Measurements from ENCODE around the gene BMP2.

Gene BMP2

DNA sequence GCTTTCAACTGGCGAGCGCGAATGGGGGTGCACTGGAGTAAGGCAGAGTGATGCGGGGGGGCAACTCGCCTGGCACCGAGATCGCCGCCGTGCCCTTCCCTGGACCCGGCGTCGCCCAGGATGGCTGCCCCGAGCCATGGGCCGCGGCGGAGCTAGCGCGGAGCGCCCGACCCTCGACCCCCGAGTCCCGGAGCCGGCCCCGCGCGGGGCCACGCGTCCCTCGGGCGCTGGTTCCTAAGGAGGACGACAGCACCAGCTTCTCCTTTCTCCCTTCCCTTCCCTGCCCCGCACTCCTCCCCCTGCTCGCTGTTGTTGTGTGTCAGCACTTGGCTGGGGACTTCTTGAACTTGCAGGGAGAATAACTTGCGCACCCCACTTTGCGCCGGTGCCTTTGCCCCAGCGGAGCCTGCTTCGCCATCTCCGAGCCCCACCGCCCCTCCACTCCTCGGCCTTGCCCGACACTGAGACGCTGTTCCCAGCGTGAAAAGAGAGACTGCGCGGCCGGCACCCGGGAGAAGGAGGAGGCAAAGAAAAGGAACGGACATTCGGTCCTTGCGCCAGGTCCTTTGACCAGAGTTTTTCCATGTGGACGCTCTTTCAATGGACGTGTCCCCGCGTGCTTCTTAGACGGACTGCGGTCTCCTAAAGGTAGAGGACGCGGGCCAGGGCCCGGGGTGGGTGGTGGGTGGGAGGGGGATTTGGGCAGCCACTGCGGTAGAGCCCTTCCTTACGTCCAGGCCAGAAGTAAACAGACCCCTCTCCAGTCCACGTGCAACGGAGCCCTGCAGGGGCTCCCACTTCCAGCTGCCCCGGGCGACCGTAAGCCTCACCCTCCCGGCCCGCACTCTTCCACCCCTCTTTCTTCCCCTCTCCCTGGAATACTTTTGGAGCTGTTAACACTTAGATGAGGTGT is 998 bp downstream of the BMP2 start:
- no peak for DNase-seq

- DNase-seq, result no peak
Measured at GRCh38 chr20:6769903-6770785, 2.7 kb downstream of the BMP2 start.

GRCh38 chr20:6770786-6771100 is 3.3 kb downstream of the BMP2 start:
- no peak for DNase-seq

- no peak for DNase-seq
Measured at GRCh38 chr20:6780433-6781190, 13.1 kb downstream of the BMP2 start.

GRCh38 chr20:6783752-6784151 is 16.3 kb downstream of the BMP2 start:
- no peak for DNase-seq

DNA sequence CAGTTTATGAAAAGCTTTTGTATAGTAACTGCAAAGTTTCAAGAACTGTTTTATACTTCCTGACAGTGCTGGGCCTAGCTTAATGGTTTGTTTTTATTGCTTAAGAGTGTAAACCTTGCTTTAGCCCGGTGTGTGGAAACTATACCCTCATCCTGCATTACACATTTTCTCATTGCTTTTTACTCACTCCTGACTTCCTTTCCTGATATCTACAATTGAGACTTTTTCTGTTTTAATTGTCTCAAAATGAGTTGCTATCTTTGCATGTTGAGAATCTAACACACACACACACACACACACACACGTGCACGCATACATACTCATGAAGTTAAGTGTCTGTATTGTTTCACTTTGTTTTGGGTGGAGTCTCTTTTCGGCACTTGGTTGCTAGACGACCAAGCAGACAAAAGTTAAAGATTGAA is 16.7 kb downstream of the BMP2 start:
- no peak for DNase-seq

GRCh38 chr20:6784767-6785166 is 17.3 kb downstream of the BMP2 start:
- DNase-seq, result no peak

- DNase-seq, result no peak
Measured at GRCh38 chr20:6786548-6786947, 19.1 kb downstream of the BMP2 start.

DNA sequence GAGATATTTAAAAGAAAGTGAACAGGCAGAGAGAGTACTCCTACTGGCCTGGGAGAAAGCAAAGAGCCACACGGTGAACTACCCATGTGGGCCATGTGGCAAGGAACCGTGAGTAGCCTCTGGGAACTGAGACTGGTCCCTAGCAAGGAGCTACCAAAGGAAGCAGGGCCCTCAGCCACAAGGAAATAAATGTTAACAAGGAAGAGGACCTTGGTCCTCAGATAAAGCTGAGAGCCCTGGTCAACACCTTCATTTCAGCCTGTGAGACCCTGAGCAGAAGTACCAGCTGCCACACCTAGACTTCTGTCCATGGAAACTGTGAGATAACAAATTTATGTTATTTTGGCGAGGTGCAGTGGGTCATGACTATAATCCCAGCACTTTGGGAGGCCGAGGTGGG is 25.3 kb downstream of the BMP2 start:
- DNase-seq, result no peak

DNA sequence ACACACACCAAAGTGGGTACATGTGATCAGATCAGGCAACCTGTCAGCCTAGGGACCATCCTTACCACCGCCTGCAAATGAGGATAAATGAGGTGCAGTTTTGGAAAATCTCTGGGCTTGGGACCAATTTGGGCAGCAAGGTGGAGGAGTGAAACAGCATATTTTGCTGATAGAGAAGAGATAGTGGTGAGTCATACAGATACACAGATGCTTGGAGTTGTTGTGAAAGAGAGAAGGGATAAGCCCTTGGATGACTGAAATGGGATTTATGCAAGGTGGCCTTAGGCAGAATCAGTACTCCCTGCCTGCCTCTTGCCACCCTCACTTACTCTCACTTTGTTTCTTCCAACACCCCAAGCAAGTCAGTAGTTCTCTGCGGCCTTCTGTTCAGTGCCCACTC is 34.7 kb downstream of the BMP2 start:
- DNase-seq, result no peak

GRCh38 chr20:6806275-6806674 is 38.8 kb downstream of the BMP2 start:
- no peak for DNase-seq

GRCh38 chr20:6811262-6812035 is 44.0 kb downstream of the BMP2 start:
- no peak for DNase-seq

DNA sequence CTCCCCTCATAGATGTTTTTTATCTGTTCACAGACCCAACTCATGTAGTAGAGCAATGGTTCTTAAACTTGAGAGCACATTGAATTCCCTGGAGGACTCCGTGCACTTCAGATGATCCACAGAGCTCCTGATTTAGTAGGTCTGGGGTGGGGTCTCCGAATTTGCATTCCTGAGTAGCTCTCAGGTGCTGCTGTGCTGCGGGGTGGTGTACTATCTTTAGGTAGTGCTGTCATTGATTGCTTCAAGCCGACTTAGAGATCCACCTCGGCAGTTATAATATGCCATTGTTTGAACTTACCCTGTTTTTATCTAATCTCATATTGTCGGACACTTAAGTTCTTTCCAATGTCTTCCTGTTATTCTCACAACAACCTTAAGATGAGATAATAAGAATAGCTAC is 45.0 kb downstream of the BMP2 start:
- no peak for DNase-seq

- DNase-seq, result no peak
Measured at GRCh38 chr20:6814945-6815344, 47.5 kb downstream of the BMP2 start.

DNA sequence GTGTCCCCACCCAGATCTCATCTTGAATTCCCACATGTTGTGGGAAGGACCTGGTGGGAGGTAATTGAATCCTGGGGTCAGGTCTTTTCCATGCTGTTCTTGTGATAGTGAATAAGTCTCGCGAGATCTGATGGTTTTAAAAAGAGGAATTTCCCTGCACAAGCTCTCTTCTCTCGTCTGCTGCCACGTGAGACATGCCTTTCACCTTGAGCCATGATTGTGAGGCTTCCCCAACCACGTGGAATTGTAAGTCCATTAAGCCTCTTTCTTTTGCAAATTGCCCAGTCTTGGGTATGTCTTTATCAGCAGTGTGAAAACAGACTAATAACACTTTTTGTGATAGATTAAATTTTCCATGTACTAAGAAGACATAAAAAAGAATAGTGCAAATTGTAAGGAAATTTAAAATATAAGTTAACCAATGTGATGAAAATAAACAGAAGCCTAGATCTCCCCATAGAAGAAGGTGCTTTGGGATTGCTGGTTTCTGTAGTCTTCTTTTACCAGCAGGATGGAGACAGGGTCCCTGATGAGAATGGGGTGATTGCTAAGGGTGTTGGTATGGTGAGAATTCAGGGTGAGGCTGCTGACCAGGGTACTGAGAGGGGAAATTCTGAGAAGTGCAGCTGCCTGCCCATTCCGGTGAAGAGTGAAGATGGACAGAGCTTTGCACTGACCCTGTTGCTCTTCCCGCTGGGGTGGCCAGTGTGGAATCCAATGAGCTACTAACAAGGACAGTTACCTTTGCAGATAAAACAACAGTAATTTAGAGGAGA is 50.7 kb downstream of the BMP2 start:
- DNase-seq, result no peak

GRCh38 chr20:6819599-6819998 is 52.1 kb downstream of the BMP2 start:
- no peak for DNase-seq

GRCh38 chr20:6824401-6824800 is 56.9 kb downstream of the BMP2 start:
- no peak for DNase-seq

GRCh38 chr20:6827472-6827871 is 60.0 kb downstream of the BMP2 start:
- no peak for DNase-seq

- DNase-seq, result peak; percentile 26
Measured at GRCh38 chr20:6828794-6829423, 61.4 kb downstream of the BMP2 start.

DNA sequence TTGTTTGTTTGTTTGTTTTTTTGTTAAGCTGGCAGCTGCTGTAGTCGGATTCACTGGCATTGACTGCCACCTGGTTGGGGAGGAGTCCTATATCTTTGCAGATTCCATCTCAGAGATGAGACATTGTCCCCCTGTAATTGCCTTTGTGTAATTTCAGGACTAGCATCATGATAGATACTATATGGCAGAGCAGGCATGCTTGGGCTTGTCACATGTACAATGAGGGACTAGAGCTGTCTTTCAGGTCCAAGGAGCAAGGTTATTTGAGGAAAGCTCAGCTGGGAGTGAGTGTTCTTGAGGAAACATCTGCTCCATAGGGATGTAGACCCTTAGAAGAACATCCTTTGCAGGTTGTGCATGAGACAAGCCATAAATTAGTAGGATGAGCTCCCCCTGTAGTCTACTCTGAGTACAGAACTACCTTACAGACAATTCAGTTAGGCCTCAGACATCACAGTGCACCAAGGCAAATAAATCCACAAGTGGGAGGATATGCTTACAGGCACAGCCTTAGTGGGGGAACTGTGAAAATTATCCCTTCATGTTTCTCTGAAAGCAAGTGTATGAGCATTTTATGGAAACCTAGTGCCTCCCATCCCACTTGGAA is 62.1 kb downstream of the BMP2 start:
- DNase-seq, result no peak

All from amniotic stem cell (primary cell).